PC-9 (cell line): ENCODE data around the gene XIRP2. TPM values are rescaled to one million over a fixed set of nuclear protein-coding genes. Genes with fewer than 3 reads are reported as not detected.

ENCODE experiments used
- BruUV-seq: library from RNA; stranded (reverse); fragments of 400-500 nt; replicated peaks from 2 replicates; lab custom pipeline; 2021; lab: Mats Ljungman, UMichigan
- CTCF ChIA-PET: fragments of 300-600 bp; sonication (Branson Sonifier 250); formaldehyde crosslinking; loops from one replicate; lab custom pipeline; 2022; ENCODE audit warnings: antibody characterized with exemption; lab: Charles Lee
- POLR2A ChIA-PET: fragments of 300-600 bp; sonication (Branson Sonifier 250); formaldehyde crosslinking; loops from one replicate; lab custom pipeline; 2022; ENCODE audit warnings: antibody characterized with exemption; ENCODE audit not compliant: unreplicated experiment; lab: Charles Lee
- DNase-seq, 2 experiments: peaks; one replicate each; pipeline versions ENCODE4 v3.0.0 to v3.0.0-alpha.2; 2015 to 2022; ENCODE audit warnings: mixed read lengths in 1 of 2
- H2AFZ ChIP-seq: fragments of 200-600 bp; sonication (generic); 2 replicates; pipeline ENCODE4 v1.8.1; 2017; ENCODE audit warnings: antibody characterized with exemption
- H3F3A ChIP-seq: fragments of 200-600 bp; sonication (generic); 2 replicates; pipeline ENCODE4 v1.8.1; 2017; ENCODE audit warnings: antibody characterized with exemption, mild to moderate bottlenecking, low read depth; ENCODE audit not compliant: insufficient read depth
- H3K27ac ChIP-seq: fragments of 200-600 bp; sonication (generic); 2 replicates; pipeline ENCODE4 v1.6.1; 2016; ENCODE audit warnings: mixed run types
- H3K27me3 ChIP-seq: fragments of 200-600 bp; sonication (generic); 2 replicates; pipeline ENCODE4 v1.6.1; 2016; ENCODE audit warnings: low read depth, mixed run types; ENCODE audit not compliant: insufficient read depth
- H3K36me3 ChIP-seq: fragments of 200-600 bp; sonication (generic); 2 replicates; pipeline ENCODE4 v1.6.1; 2016; ENCODE audit warnings: low read depth, mixed run types
- H3K4me1 ChIP-seq: fragments of 200-600 bp; sonication (generic); replicated peaks from 2 replicates; pipeline ENCODE4 v1.6.1; 2016; ENCODE audit warnings: mixed run types; ENCODE audit not compliant: insufficient read depth
- H3K4me2 ChIP-seq: fragments of 200-600 bp; sonication (generic); 2 replicates; pipeline ENCODE4 v1.6.1; 2017; ENCODE audit warnings: mixed run types
- H3K4me3 ChIP-seq: fragments of 200-600 bp; sonication (generic); 2 replicates; pipeline ENCODE4 v1.6.1; 2016; ENCODE audit warnings: mixed run types
- H3K79me2 ChIP-seq: fragments of 200-600 bp; sonication (generic); 2 replicates; pipeline ENCODE4 v1.6.1; 2017; ENCODE audit warnings: low read depth, mixed run types
- H3K9me2 ChIP-seq: fragments of 200-600 bp; sonication (generic); 2 replicates; pipeline ENCODE4 v1.8.1; 2017; ENCODE audit warnings: mild to moderate bottlenecking; ENCODE audit not compliant: insufficient read depth
- H3K9me3 ChIP-seq: fragments of 200-600 bp; sonication (generic); 2 replicates; pipeline ENCODE4 v1.8.1; 2016; ENCODE audit warnings: low read depth; ENCODE audit not compliant: insufficient read depth
- H4K20me1 ChIP-seq: fragments of 200-600 bp; sonication (generic); 2 replicates; pipeline ENCODE4 v1.8.1; 2017; ENCODE audit not compliant: insufficient read depth
- CTCF ChIP-seq: fragments of 200-600 bp; sonication (generic); conservative IDR thresholded peaks from 2 replicates; pipeline ENCODE4 v1.6.1; 2017; ENCODE audit warnings: mixed run types, antibody characterized with exemption, mild to moderate bottlenecking, moderate library complexity
- EZH2 ChIP-seq: fragments of 200-600 bp; sonication (generic); IDR thresholded peaks from 2 replicates; pipeline ENCODE4 v1.8.0; 2017; ENCODE audit warnings: antibody characterized with exemption, low read depth
- intact Hi-C: fragments of 100-400 bp; cut with micrococcal nuclease; formaldehyde crosslinking; loops from one replicate; pipeline ENCODE4 v1.10.0; 2022; ENCODE audit not compliant: unreplicated experiment
- total RNA-seq: library from RNA; stranded (reverse); gene quantifications from 2 replicates; pipeline ENCODE4 v1.2.3, GENCODE V29; 2021

XIRP2 gene
- total RNA-seq, 1 experiment from 2014 or later: not detected

DNA sequence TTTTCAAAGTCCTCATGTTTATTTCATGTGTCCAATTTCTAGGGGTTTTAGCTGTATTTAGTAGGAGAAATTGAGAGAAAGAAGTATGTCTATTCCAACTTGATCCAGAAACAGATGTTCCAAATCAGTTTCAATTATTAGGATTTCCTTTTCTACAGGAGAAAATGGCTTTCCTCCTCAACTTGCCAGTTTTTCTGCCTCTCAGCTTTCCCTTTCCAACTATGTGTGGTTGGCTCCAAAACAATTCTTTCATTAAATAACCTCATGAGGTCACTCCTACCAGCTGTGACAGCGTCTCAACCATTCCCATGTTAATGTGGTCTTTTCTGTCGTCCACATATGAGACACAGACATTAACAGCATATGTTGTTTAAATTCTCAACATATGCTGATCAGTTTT, 13.1 kb downstream of the XIRP2 start:
- Histone ChIP-seq H3K27ac (no peak overlapping the region), H3K27me3 (no peaks in the 10 kb centered on the region), H3F3A (no peaks in the 10 kb centered on the region), H3K4me2 (no peak overlapping the region), H3K9me2 (no peaks in the 10 kb centered on the region), H3K36me3 (no peaks in the 10 kb centered on the region), H3K79me2 (no peaks in the 10 kb centered on the region), H3K9me3 (no peaks in the 10 kb centered on the region), H3K4me3 (no peak overlapping the region), H2AFZ (no peak overlapping the region), H3K4me1 (no peaks in the 10 kb centered on the region), H4K20me1 (no peaks in the 10 kb centered on the region)
- POLR2A ChIA-PET: no interaction called here
- TF ChIP-seq CTCF (no peak), EZH2 (no peak)
- no TSS peak for BruUV-seq
- DNase-seq: no peak
- CTCF ChIA-PET: no interaction called here
- intact Hi-C loops: no loop called here

DNA sequence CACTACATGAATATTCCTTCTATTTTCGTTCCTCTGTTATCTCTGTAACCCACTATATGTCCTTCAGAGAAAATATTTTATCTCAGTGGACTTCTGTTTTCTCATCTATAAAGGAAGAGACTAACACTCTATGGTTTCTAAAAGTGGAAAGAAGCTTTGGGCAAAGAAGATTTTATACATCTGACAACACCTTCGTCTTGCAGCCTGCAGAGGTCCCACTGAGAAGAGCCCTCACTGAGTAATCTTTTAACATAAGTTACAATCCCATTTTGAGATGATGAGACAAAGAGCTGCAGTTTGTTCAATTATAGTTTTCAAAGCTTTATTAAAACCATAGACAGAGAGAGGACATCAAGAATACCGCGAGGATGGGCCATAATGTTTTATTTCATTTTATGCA, 28.7 kb downstream of the XIRP2 start:
- POLR2A ChIA-PET: no interaction called here
- H3K36me3 ChIP-seq: no peaks in the 10 kb centered on the region
- H3K27ac ChIP-seq: no peak overlapping the region
- no peak for TF ChIP-seq EZH2
- no peaks in the 10 kb centered on the region for H3K9me3 ChIP-seq
- intact Hi-C loops: no loop called here
- CTCF ChIA-PET: no interaction called here
- no peak overlapping the region for H3K4me2 ChIP-seq
- H3K9me2 ChIP-seq: no peaks in the 10 kb centered on the region
- H3F3A ChIP-seq: no peaks in the 10 kb centered on the region
- no peak overlapping the region for H2AFZ ChIP-seq
- H3K4me1 ChIP-seq: no peaks in the 10 kb centered on the region
- no TSS peak for BruUV-seq
- H3K27me3 ChIP-seq: no peaks in the 10 kb centered on the region
- no peaks in the 10 kb centered on the region for H3K79me2 ChIP-seq
- no peaks in the 10 kb centered on the region for H4K20me1 ChIP-seq
- no peak for DNase-seq
- H3K4me3 ChIP-seq: no peak overlapping the region

GRCh38 chr2:166917415-166917814, 29.1 kb downstream of the XIRP2 start:
- BruUV-seq: no TSS peak
- no peak for DNase-seq
- CTCF ChIA-PET: no interaction called here
- no peak overlapping the region for H3K4me2 ChIP-seq
- TF ChIP-seq CTCF (no peak), EZH2 (no peak)
- intact Hi-C loops: no loop called here
- H3K9me3 ChIP-seq: no peaks in the 10 kb centered on the region
- H2AFZ ChIP-seq: no peak overlapping the region
- no peaks in the 10 kb centered on the region for H4K20me1 ChIP-seq
- no peaks in the 10 kb centered on the region for H3K4me1 ChIP-seq
- no peaks in the 10 kb centered on the region for H3F3A ChIP-seq
- no peaks in the 10 kb centered on the region for H3K27me3 ChIP-seq
- POLR2A ChIA-PET: no interaction called here
- no peaks in the 10 kb centered on the region for H3K79me2 ChIP-seq
- H3K9me2 ChIP-seq: no peaks in the 10 kb centered on the region
- no peak overlapping the region for H3K27ac ChIP-seq
- no peak overlapping the region for H3K4me3 ChIP-seq
- no peaks in the 10 kb centered on the region for H3K36me3 ChIP-seq

DNA sequence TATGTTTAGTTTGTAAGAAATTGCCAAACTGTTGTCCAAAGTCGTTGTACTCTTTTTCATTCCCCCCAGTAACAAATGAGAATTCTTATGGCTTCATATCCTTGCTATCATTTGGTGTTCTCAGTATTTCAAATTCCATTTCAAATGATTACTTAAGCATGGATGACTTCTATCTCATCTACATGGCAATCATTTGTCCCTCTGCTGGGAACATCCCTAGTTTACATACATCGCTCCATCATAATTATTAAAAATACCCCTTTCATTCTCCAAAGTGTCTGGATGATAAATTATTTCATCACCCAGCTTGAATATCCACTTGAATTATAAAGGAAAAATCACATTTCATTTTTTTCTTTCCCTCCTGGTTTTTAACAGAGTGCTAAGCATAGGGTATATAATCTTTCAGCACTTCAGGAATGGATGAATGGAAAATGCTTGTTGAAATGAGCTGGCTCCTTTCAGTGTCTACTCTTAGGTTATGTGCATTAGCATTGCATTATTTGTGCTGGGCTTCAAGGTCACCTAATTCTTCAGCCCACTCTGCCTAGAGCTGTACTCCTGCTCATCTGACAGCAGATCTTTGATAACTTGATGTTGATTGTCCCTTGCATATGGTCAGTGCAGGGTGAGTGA, 33.1 kb downstream of the XIRP2 start:
- H2AFZ ChIP-seq: no peak overlapping the region
- no peaks in the 10 kb centered on the region for H3K27me3 ChIP-seq
- no peak overlapping the region for H3K27ac ChIP-seq
- ChIA-PET POLR2A (no interaction called here), CTCF (no interaction called here)
- no peak for DNase-seq
- intact Hi-C loops: no loop called here
- H3K9me3 ChIP-seq: no peaks in the 10 kb centered on the region
- no peaks in the 10 kb centered on the region for H4K20me1 ChIP-seq
- H3K9me2 ChIP-seq: no peaks in the 10 kb centered on the region
- no peaks in the 10 kb centered on the region for H3F3A ChIP-seq
- H3K79me2 ChIP-seq: no peaks in the 10 kb centered on the region
- no peaks in the 10 kb centered on the region for H3K36me3 ChIP-seq
- no peak overlapping the region for H3K4me2 ChIP-seq
- H3K4me1 ChIP-seq: no peaks in the 10 kb centered on the region
- no TSS peak for BruUV-seq
- TF ChIP-seq CTCF (no peak), EZH2 (no peak)
- no peak overlapping the region for H3K4me3 ChIP-seq
